Testis (tissue), 2 donors: ENCODE results near the gene FMNL2.

Experiments used
- POLR2A ChIP-seq: fragments of 450-650 bp; IDR thresholded peaks from one replicate; pipeline ENCODE4 v1.6.1; 2017; ENCODE audit warnings: antibody characterized with exemption, mild to moderate bottlenecking, moderate library complexity
- TF ChIP-seq, protein P1 (sequence below), 3 experiments: fragments of 450-650 bp in 2 of 3; fragments of 200-600 bp in 1 of 3; sonication (generic) in 1 of 3; IDR thresholded peaks; one replicate each; pipeline ENCODE4 v1.5.1; 2016 to 2019; ENCODE audit warnings: antibody characterized with exemption in 3 of 3, mild to moderate bottlenecking in 2 of 3, moderate library complexity in 1 of 3

GRCh38 chr2:152452256-152452973 lies 117.4 kb downstream of the FMNL2 start:
- TF ChIP-seq, protein P1, sequence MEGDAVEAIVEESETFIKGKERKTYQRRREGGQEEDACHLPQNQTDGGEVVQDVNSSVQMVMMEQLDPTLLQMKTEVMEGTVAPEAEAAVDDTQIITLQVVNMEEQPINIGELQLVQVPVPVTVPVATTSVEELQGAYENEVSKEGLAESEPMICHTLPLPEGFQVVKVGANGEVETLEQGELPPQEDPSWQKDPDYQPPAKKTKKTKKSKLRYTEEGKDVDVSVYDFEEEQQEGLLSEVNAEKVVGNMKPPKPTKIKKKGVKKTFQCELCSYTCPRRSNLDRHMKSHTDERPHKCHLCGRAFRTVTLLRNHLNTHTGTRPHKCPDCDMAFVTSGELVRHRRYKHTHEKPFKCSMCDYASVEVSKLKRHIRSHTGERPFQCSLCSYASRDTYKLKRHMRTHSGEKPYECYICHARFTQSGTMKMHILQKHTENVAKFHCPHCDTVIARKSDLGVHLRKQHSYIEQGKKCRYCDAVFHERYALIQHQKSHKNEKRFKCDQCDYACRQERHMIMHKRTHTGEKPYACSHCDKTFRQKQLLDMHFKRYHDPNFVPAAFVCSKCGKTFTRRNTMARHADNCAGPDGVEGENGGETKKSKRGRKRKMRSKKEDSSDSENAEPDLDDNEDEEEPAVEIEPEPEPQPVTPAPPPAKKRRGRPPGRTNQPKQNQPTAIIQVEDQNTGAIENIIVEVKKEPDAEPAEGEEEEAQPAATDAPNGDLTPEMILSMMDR (IDR thresholded peaks at IDR 0.05) = no peak
- no peak for TF ChIP-seq POLR2A
